ENCODE measurements around the gene LCN9.
"Not testable (repeated sequence)": the region's sequence is repeated elsewhere in the genome, so short reads cannot be mapped to it uniquely, and the experiment has no call there.

GRCh38 chr9:135636930-135637530 is 26.1 kb upstream of the LCN9 start:
- TF ChIP-seq POLR2A (IDR thresholded peaks at IDR 0.05; ENCODE audit: low read depth, low read length); CTCF (conservative IDR thresholded peaks at IDR 0.05; ENCODE audit: low read depth, low read length); RCOR1 (IDR thresholded peaks at IDR 0.05; ENCODE audit: insufficient replicate concordance, low read length); MAFK (IDR thresholded peaks at IDR 0.05; ENCODE audit: low read depth, low read length); CEBPB (IDR thresholded peaks at IDR 0.05; ENCODE audit: low read depth, low read length); FOS (IDR thresholded peaks at IDR 0.05; ENCODE audit: low read depth, low read length); CHD1 (IDR thresholded peaks at IDR 0.05; ENCODE audit: low read depth, low read length); BHLHE40 (IDR thresholded peaks at IDR 0.05; ENCODE audit: low read depth, low read length); ELK1 (IDR thresholded peaks at IDR 0.05; ENCODE audit: borderline replicate concordance, low read depth, low read length): not testable (repeated sequence)
